Kasumi-1 (cell line): ENCODE measurements around the gene GPRC5C.
"Not testable (repeated sequence)": the region's sequence is repeated elsewhere in the genome, so short reads cannot be mapped to it uniquely, and the experiment has no call there.

Source experiments
- DNase-seq, 2 experiments: peaks; one replicate each; lab custom pipeline; 2025; lab: John Stamatoyannopoulos, UW

Gene GPRC5C

DNA sequence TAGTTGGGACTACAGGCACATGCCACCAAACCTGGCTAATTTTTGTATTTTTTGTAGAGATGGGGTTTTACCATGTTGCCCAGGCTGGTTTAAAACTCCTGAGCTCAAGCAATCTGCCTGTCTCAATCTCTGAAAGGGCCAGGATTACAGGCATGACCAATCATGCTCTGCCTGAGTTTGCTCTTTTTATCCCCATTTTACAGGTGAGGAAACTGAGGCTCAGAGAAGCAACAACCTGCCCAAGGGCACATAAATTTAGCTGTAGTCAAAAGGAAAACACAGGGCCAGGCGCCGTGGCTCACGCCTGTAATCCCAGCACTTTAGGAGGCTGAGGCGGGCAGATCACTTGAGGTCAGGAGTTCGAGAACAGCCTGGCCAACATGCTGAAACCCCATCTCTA, 26.6 kb upstream of the GPRC5C start:
- not testable (repeated sequence) for DNase-seq

DNA sequence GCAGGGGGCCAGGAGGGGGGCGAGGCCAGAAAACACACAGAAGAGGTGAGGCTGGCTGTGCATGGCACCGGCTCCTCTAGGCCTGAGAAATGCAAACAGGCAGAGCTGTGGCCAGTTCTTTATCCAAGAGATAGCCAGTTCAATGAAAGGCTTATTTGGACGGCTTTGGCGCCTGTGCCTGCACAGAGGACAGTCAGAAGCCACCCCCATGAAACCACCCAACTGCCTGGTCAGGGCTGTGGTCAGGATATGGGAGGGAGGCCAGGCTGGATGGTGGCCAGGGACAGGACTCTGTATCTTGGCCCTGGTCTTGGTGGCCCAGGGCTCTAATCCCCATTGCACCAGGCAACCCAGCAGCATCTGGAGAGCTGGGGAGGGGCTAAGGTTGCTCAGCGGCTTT, 24.5 kb upstream of the GPRC5C start:
- DNase-seq: no peak

- no peak for DNase-seq
These were observed 23.6 kb upstream of the GPRC5C start for GRCh38 chr17:74408262-74408661.

DNA sequence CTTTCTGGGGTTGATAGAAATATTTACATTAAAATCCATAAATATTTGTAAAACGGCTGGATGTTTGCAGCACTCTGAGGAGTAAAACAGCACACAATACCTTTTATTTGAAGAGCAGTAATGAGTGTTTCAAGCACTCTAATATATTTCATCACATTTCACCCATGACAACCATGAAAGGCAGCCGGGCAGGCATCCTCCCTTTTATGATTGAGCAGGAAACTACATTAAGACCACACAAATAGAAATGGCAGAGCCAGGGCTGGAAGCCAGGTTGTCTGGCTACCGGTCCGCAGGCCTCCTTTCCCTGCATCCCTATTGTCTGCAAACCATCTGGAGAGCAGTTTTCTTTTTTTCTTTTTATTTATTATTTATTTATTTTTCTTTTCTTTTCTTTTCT, 23.1 kb upstream of the GPRC5C start:
- DNase-seq: no peak

DNA sequence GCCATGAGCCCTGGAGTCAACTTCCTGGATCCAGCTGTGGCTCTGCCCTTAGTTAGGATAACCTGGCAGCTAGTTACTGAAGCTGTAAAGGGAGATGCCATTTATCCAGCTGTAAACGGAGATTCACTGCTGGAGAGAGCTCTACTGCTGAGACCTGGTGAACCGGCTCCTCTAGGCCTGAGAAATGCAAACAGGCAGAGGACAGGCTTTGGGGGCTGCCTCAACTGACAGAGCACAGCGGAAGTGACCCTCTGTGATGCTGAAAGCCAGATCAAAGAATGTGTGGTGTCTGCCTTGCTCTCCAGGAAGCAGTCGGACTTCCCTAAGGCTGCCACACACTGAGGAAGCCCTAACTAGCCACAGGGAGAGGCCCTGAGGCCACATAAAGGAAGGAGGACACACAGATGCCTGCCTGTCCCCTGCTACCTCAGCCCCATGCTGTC, 21.9 kb upstream of the GPRC5C start:
- peak; percentile 82 to 88 for DNase-seq

DNA sequence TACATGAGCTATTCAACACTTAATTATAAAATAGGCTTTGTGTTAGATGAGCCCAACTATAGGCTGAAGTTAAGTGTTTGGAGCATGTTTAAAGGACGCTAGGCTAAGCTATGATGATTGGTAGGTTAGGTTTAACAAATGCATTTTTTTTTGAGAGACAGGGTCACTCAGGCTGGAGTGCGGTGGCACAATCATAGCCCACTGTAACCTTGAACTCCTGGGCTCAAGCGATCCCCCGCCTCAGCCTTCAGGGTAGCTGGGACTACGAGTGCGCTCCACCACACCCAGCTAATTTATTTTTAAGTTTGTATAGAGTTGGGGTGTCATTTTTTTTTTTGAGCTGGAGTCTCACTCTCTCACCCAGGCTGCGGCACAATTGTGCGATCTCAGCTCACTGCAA, 19.3 kb upstream of the GPRC5C start:
- DNase-seq: no peak

DNA sequence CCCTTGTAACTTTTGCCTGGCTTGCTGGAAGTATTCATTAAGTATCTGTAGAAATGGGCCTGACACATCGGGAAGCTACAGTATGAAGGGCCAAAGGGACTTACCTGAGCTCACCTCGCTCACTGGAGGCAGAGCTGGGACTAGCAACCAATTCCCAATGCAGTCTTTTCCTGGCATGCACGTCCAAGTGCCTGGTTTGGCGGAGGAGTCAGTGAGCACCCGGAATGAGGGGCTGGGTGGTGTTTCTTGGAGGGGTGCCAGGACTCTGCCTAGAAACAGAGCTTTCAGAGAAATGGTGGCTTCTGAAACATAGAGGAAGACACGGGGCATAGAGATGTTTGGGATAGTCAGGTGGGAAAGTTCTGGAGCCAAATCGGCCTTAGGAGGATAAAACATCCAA, 18.4 kb upstream of the GPRC5C start:
- no peak for DNase-seq

GRCh38 chr17:74414510-74414909, 17.4 kb upstream of the GPRC5C start:
- no peak for DNase-seq

- no peak for DNase-seq
These were observed 16.1 kb upstream of the GPRC5C start for GRCh38 chr17:74415608-74416396.

GRCh38 chr17:74417178-74418045, 14.5 kb upstream of the GPRC5C start:
- no peak for DNase-seq

GRCh38 chr17:74419928-74420411, 11.9 kb upstream of the GPRC5C start:
- no peak for DNase-seq

DNA sequence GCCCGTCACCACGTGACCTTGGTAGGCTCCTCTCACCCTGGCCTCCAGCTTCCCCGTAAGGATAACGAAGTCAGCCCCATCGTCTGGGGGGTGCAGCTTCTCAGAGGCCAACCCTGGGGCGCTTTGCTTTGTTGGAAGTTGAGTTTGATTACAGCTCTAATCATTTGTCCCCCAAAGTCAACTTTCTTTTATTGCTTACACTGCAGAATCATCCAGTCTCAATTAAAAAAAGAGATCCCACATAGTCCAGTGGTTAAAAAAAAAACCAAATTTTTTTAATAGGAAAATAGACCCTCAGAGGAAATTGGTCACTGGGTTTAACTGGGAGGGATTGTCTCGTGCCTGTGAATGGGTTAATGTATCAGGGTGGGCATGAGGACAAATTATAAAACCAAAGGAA, 7.8 kb upstream of the GPRC5C start:
- no peak for DNase-seq

- DNase-seq: no peak
These were observed 7.2 kb upstream of the GPRC5C start for GRCh38 chr17:74424657-74425056.

GRCh38 chr17:74426551-74427047, 5.3 kb upstream of the GPRC5C start:
- no peak for DNase-seq

DNA sequence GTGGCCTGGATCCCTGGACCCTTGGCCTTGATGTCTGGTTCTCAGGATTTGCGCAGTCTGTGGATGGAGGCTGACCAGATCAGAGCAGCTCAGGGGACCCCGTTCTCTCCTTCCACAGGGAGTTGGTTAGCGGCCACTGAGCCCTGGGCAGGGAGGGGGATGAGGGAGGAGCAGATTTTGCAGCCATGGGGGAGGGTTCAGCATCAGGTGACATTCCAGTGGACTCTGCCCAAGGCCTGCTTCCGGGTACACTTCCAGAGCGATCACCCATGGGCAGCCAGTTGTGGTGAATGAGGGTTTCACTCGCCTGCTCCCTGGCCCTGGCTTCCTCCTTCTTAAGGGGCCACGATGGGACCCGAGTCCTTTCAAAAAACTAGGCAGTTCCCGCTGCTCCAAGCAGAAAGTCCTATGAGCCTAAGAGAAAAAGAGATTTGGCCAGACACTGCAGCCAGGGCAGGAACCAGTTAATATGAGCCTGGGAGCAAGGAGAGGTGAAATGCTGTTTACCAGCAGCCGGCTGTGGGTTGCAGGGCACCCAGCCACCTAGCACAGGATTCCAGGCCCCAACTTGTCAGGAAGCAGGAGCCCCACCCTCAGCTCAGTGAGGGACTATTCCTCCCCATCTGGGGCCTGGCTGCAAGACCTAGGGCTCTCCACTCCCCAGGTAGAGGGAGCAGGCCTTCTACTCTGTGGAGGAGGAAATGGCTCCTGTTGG, 4.7 kb upstream of the GPRC5C start:
- no peak for DNase-seq

GRCh38 chr17:74427763-74428153, 4.1 kb upstream of the GPRC5C start:
- DNase-seq: no peak

GRCh38 chr17:74429604-74430384, 2.1 kb upstream of the GPRC5C start:
- no peak for DNase-seq

DNA sequence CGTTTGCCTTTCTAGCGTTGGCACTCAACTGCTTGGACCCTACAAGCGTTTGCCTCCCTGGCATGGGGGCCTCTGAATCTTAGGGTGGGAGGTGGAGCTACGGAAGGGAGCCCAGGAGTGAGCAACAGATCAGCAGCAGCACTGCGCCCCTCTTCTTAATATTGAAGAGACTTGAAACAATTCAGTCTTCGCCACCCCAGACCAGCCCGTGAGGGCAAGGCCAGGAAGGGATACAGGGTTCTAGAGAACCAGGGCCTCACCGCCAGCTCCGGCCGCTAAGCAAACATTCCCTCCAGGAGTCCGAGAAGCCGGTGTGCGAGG, 1.5 kb upstream of the GPRC5C start:
- no peak for DNase-seq

- peak; percentile 59 to 65 for DNase-seq
These were observed 951 bp upstream of the GPRC5C start for GRCh38 chr17:74430706-74431567.

GRCh38 chr17:74432424-74432690, 469 bp downstream of the GPRC5C start:
- DNase-seq: no peak
